Neural cell (in vitro differentiated cells): ENCODE data around the gene CAMK1D. TPM values are rescaled to one million over a fixed set of nuclear protein-coding genes. Genes with fewer than 3 reads are reported as not detected.

Experiments
- H2AFZ ChIP-seq: fragments of 200-600, 300-800 bp; sonication (generic), shearing (Covaris generic); 2 replicates; pipeline ENCODE4 v1.6.0; 2014; ENCODE audit warnings: low read depth, mild to moderate bottlenecking, antibody characterized with exemption, low read length, moderate library complexity
- H3F3A ChIP-seq: fragments of 200-600 bp; shearing (Covaris generic); 2 replicates; pipeline ENCODE4 v1.6.1; 2016; ENCODE audit warnings: mild to moderate bottlenecking, moderate library complexity, mixed read lengths, antibody characterized with exemption, low read length; ENCODE audit not compliant: insufficient read depth, poor library complexity, severe bottlenecking
- H3K27ac ChIP-seq: fragments of 200-600, 300-800 bp; sonication (generic), shearing (Covaris generic); 2 replicates; pipeline ENCODE4 v1.5.1; 2014; ENCODE audit warnings: mild to moderate bottlenecking, low read length, moderate library complexity
- H3K27me3 ChIP-seq: fragments of 300-800, 200-600 bp; sonication (generic), shearing (Covaris generic); 2 replicates; pipeline ENCODE4 v1.6.0; 2014; ENCODE audit warnings: mild to moderate bottlenecking, low read depth, low read length, moderate library complexity; ENCODE audit not compliant: insufficient read depth
- H3K36me3 ChIP-seq: fragments of 300-800, 200-600 bp; sonication (generic), shearing (Covaris generic); 2 replicates; pipeline ENCODE4 v1.5.1; 2014; ENCODE audit warnings: mild to moderate bottlenecking, antibody characterized with exemption, low read length, moderate library complexity; ENCODE audit not compliant: insufficient read depth
- H3K4me2 ChIP-seq: fragments of 300-800, 200-600 bp; sonication (generic), shearing (Covaris generic); 2 replicates; pipeline ENCODE4 v1.6.0; 2014; ENCODE audit warnings: mild to moderate bottlenecking, low read length
- H3K4me3 ChIP-seq: fragments of 300-800, 200-600 bp; sonication (generic), shearing (Covaris generic); 2 replicates; pipeline ENCODE4 v1.5.1; 2014; ENCODE audit warnings: mild to moderate bottlenecking, low read length, moderate library complexity
- H3K79me2 ChIP-seq: fragments of 200-600 bp; shearing (Covaris generic); replicated peaks from 2 replicates; pipeline ENCODE4 v1.6.0; 2014; ENCODE audit warnings: mild to moderate bottlenecking, low read length, moderate library complexity; ENCODE audit not compliant: insufficient read depth
- H3K9ac ChIP-seq: fragments of 300-800, 200-600 bp; sonication (generic), shearing (Covaris generic); 2 replicates; pipeline ENCODE4 v1.6.1; 2016; ENCODE audit warnings: mild to moderate bottlenecking, low read length, mixed read lengths
- H3K9me2 ChIP-seq: fragments of 200-600 bp; shearing (Covaris generic); 2 replicates; pipeline ENCODE4 v1.6.1; 2016; ENCODE audit warnings: mild to moderate bottlenecking, low read length, mixed read lengths; ENCODE audit not compliant: insufficient read depth
- H3K9me3 ChIP-seq: fragments of 200-600, 300-800 bp; sonication (generic), shearing (Covaris generic); 2 replicates; pipeline ENCODE4 v1.6.1; 2016; ENCODE audit warnings: mild to moderate bottlenecking, mixed run types, low read length, moderate library complexity, mixed read lengths
- H4K20me1 ChIP-seq: fragments of 200-600 bp; shearing (Covaris generic); 2 replicates; pipeline ENCODE4 v1.6.1; 2016; ENCODE audit warnings: mild to moderate bottlenecking, mixed run types; ENCODE audit not compliant: insufficient read depth
- CTCF ChIP-seq: fragments of 450-650 bp; IDR thresholded peaks from 2 replicates; pipeline ENCODE4 v1.5.1; 2014; ENCODE audit warnings: antibody characterized with exemption, mild to moderate bottlenecking, moderate library complexity; ENCODE audit not compliant: poor library complexity, severe bottlenecking
- EP300 ChIP-seq: fragments of 450-650 bp; conservative IDR thresholded peaks from 2 replicates; pipeline ENCODE4 v1.6.1; 2014; ENCODE audit warnings: antibody characterized with exemption, mild to moderate bottlenecking, moderate library complexity; ENCODE audit not compliant: poor library complexity, severe bottlenecking
- EZH2 ChIP-seq: fragments of 200-600, 300-800 bp; shearing (Covaris generic), sonication (generic); IDR thresholded peaks from 2 replicates; pipeline ENCODE4 v1.6.1; 2014; ENCODE audit warnings: antibody characterized with exemption, low read length, borderline replicate concordance, mild to moderate bottlenecking; ENCODE audit not compliant: insufficient read depth, poor library complexity, severe bottlenecking
- MXI1 ChIP-seq: fragments of 450-650 bp; conservative IDR thresholded peaks from 2 replicates; pipeline ENCODE4 v1.6.1; 2014; ENCODE audit warnings: antibody characterized with exemption, mild to moderate bottlenecking; ENCODE audit not compliant: poor library complexity, severe bottlenecking
- POLR2AphosphoS5 ChIP-seq: IDR thresholded peaks from 2 replicates; pipeline ENCODE4 v1.6.1; 2012
- RAD21 ChIP-seq: fragments of 450-650 bp; conservative IDR thresholded peaks from 2 replicates; pipeline ENCODE4 v1.6.1; 2014; ENCODE audit warnings: antibody characterized with exemption, mild to moderate bottlenecking, moderate library complexity
- REST ChIP-seq: IDR thresholded peaks from 2 replicates; pipeline ENCODE4 v1.6.1; 2012; ENCODE audit warnings: borderline replicate concordance
- SMC3 ChIP-seq: fragments of 450-650 bp; conservative IDR thresholded peaks from 2 replicates; pipeline ENCODE4 v1.6.1; 2014; ENCODE audit warnings: antibody characterized with exemption, mild to moderate bottlenecking, moderate library complexity; ENCODE audit not compliant: poor library complexity
- TAF1 ChIP-seq: IDR thresholded peaks from 2 replicates; pipeline ENCODE4 v1.6.1; 2012; ENCODE audit warnings: low read depth
- polyA plus RNA-seq: library from polyadenylated mRNA; depleted of rRNA; stranded (reverse); fragments of >200 nt; gene quantifications from 2 replicates; pipeline ENCODE4 v1.2.3, GENCODE V29; 2014

Gene CAMK1D
- polyA plus RNA-seq, 1 donor from 2014 or later = 13.8 TPM

DNA sequence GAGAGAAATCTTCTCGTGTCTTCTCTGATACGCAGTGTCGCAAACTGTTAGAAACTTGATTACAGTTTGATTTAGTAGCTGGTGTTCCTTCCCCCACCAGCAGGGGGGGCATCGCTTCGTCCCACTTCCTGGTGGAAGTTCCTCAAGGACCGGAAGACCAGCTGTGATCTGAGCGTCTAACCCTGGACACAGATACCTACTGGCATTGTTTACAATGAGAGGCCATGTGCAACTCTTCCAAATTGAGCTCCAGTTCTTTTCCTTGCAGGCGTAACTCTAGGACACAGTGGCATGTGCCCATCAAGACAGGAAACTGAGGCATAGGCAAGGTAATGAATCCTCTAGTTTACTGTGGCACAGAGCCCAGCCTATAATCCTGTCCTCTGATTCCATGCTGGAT is 433.2 kb downstream of the CAMK1D start:
- no peaks in the 10 kb centered on the region for H4K20me1 ChIP-seq
- no peak overlapping the region for H3K4me2 ChIP-seq
- no peaks in the 10 kb centered on the region for H3K79me2 ChIP-seq
- no peaks in the 10 kb centered on the region for H3K36me3 ChIP-seq
- H3K9ac ChIP-seq = no peak overlapping the region
- no peaks in the 10 kb centered on the region for H3F3A ChIP-seq
- no peaks in the 10 kb centered on the region for H3K27me3 ChIP-seq
- TF ChIP-seq MXI1 (no peak), SMC3 (no peak), REST (no peak), TAF1 (no peak), EP300 (no peak), RAD21 (no peak)
- no peak overlapping the region for H3K4me3 ChIP-seq
- no peak overlapping the region for H3K27ac ChIP-seq
- no peaks in the 10 kb centered on the region for H3K9me3 ChIP-seq
- no peaks in the 10 kb centered on the region for H3K9me2 ChIP-seq
- no peak overlapping the region for H2AFZ ChIP-seq

GRCh38 chr10:12783293-12783692 is 433.9 kb downstream of the CAMK1D start:
- no peaks in the 10 kb centered on the region for H3K36me3 ChIP-seq
- no peak overlapping the region for H3K4me2 ChIP-seq
- H3K27ac ChIP-seq = no peak overlapping the region
- H3K9ac ChIP-seq = no peak overlapping the region
- H3K9me3 ChIP-seq = no peaks in the 10 kb centered on the region
- no peak overlapping the region for H2AFZ ChIP-seq
- no peak for TF ChIP-seq SMC3
- no peak for TF ChIP-seq MXI1
- TF ChIP-seq REST = no peak
- TF ChIP-seq RAD21 = no peak
- TF ChIP-seq EP300 = no peak
- no peak for TF ChIP-seq CTCF
- TF ChIP-seq EZH2 = no peak
- no peak for TF ChIP-seq POLR2AphosphoS5
- TF ChIP-seq TAF1 = no peak
- H4K20me1 ChIP-seq = no peaks in the 10 kb centered on the region
- no peak overlapping the region for H3K4me3 ChIP-seq
- H3K9me2 ChIP-seq = no peaks in the 10 kb centered on the region
- H3F3A ChIP-seq = no peaks in the 10 kb centered on the region
- no peaks in the 10 kb centered on the region for H3K27me3 ChIP-seq
- H3K79me2 ChIP-seq = no peaks in the 10 kb centered on the region
